Activated B cell treated with CpG ODN at 0.5 μM for 24 hours (primary cell): ENCODE measurements around the gene FRY. TPM values are rescaled to one million over a fixed set of nuclear protein-coding genes. Genes with fewer than 3 reads are reported as not detected.

Source experiments
- ATAC-seq: fragments of 200-7000 bp; cut with Tn5 transposase; one replicate; pipeline ENCODE4 v1.10.0; 2021; ENCODE audit warnings: low read depth, mild to moderate bottlenecking, moderate library complexity
- CTCF ChIA-PET: fragments of 350-600 bp; sonication (Branson Sonifier 250); formaldehyde crosslinking; loops from one replicate; lab custom pipeline; 2021; ENCODE audit warnings: antibody characterized with exemption; lab: Charles Lee
- POLR2A ChIA-PET: fragments of 350-600 bp; sonication (Branson Sonifier 250); formaldehyde crosslinking; loops from one replicate; lab custom pipeline; 2021; ENCODE audit warnings: antibody characterized with exemption; lab: Charles Lee
- DNase-seq: peaks from one replicate; pipeline ENCODE4 v3.0.0; 2022
- H3K27ac Mint-ChIP-seq: one replicate; pipeline ENCODE4 v1.8.0; 2020; ENCODE audit warnings: mixed read lengths
- H3K27me3 Mint-ChIP-seq: one replicate; pipeline ENCODE4 v1.8.0; 2021; ENCODE audit warnings: mixed read lengths
- H3K36me3 Mint-ChIP-seq: one replicate; pipeline ENCODE4 v1.8.0; 2021; ENCODE audit warnings: low read depth, mixed read lengths
- H3K4me1 Mint-ChIP-seq: one replicate; pipeline ENCODE4 v1.8.0; 2021; ENCODE audit warnings: mixed read lengths
- H3K4me3 Mint-ChIP-seq: one replicate; pipeline ENCODE4 v1.8.0; 2020; ENCODE audit warnings: mild to moderate bottlenecking, mixed read lengths
- H3K9me3 Mint-ChIP-seq: one replicate; pipeline ENCODE4 v1.8.0; 2020; ENCODE audit warnings: mixed read lengths
- intact Hi-C: fragments of 100-400 bp; cut with micrococcal nuclease; formaldehyde crosslinking; loops from one replicate; pipeline ENCODE4 v1.15.1; 2024
- total RNA-seq: library from RNA; stranded (reverse); gene quantifications from 2 replicates; pipeline ENCODE4 v1.2.3, GENCODE V29; 2022
- TF ChIP-seq, protein P1 (sequence below): fragments of 200-600 bp; IDR thresholded peaks from one replicate; pipeline ENCODE4 v1.8.0; 2022; ENCODE audit warnings: antibody characterized with exemption, mild to moderate bottlenecking

FRY gene
- total RNA-seq, 1 donor from 2014 or later, result 4.8 TPM

DNA sequence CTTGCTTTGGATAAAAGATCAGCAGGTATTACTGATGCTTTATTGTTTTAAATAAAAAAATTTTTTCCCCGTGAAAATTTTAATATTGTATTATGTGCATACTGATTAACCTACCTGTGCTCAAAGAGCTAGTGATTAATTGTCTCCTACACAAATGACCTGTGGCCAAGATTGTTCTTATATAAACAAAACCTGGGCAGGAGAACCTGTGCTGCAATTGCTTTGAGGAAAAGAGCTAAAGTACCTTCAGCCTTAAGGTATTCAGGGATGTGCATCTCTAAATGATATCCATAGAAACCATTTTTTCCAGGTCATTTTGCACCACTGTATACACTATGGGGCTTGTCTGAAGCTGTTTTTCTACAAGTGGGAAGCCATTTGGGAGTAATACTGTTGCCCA is 1.2 kb downstream of the FRY start:
- ChIA-PET CTCF (interaction anchor here (1.3 kb wide), 1 partner anchor 123 kb away, joined by 3 read pairs; no protein-coding TSS in a partner anchor), POLR2A (interaction anchor here (0.9 to 3.3 kb wide), 3 partner anchors 8 to 395 kb away, joined by 3 to 10 read pairs (median 3); partner anchors contain the start of genes BRCA2, N4BP2L1 and ZAR1L)
- Mint-ChIP-seq H3K27me3 (peaks cover 7% of the 10 kb centered on the region), H3K9me3 (no peaks in the 10 kb centered on the region), H3K36me3 (no peaks in the 10 kb centered on the region), H3K27ac (no peak overlapping the region), H3K4me1 (peaks cover 36% of the 10 kb centered on the region), H3K4me3 (no peak overlapping the region)
- intact Hi-C loops, result loop anchor here (5.0 to 10.0 kb wide), 4 partner anchors 285 to 1512 kb away; partner anchors contain the start of genes BRCA2, N4BP2L1 and ZAR1L
- ATAC-seq, result no peak
- TF ChIP-seq, protein P1, sequence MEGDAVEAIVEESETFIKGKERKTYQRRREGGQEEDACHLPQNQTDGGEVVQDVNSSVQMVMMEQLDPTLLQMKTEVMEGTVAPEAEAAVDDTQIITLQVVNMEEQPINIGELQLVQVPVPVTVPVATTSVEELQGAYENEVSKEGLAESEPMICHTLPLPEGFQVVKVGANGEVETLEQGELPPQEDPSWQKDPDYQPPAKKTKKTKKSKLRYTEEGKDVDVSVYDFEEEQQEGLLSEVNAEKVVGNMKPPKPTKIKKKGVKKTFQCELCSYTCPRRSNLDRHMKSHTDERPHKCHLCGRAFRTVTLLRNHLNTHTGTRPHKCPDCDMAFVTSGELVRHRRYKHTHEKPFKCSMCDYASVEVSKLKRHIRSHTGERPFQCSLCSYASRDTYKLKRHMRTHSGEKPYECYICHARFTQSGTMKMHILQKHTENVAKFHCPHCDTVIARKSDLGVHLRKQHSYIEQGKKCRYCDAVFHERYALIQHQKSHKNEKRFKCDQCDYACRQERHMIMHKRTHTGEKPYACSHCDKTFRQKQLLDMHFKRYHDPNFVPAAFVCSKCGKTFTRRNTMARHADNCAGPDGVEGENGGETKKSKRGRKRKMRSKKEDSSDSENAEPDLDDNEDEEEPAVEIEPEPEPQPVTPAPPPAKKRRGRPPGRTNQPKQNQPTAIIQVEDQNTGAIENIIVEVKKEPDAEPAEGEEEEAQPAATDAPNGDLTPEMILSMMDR, result no peak
- DNase-seq, result no peak

DNA sequence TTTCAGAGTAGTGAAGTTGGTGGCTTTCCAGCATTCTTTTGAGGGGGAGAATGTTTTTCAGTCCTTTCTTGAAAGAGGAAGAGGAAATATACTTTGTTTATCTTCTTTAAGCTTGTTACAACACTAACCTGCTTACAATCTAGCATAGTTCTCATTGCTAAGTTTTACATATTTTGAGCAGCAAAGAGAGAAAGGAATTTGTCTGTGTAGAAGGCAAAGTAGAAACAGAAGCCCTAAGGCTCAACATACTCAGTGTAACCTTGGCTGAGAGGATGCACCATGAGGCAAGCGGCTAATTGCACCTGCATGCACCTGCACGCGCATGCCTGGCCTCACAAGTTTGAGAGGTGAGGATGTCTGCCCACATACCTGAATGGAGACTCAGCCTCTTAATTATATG is 2.2 kb downstream of the FRY start:
- ATAC-seq, result no peak
- TF ChIP-seq, protein P1, result no peak
- ChIA-PET CTCF (interaction anchor here (0.8 kb wide), 1 partner anchor 124 kb away, joined by 3 read pairs; no protein-coding TSS in a partner anchor), POLR2A (interaction anchor here (1.0 kb wide), 1 partner anchor 394 kb away, joined by 3 read pairs; the partner anchor contains the start of gene N4BP2L1)
- Mint-ChIP-seq H3K27me3 (peaks cover 7% of the 10 kb centered on the region), H3K36me3 (no peaks in the 10 kb centered on the region), H3K27ac (no peak overlapping the region), H3K4me3 (no peak overlapping the region), H3K9me3 (no peaks in the 10 kb centered on the region), H3K4me1 (peaks cover 36% of the 10 kb centered on the region)
- intact Hi-C loops, result loop anchor here (5.0 to 10.0 kb wide), 4 partner anchors 284 to 1511 kb away; partner anchors contain the start of genes BRCA2, N4BP2L1 and ZAR1L
- no peak for DNase-seq

DNA sequence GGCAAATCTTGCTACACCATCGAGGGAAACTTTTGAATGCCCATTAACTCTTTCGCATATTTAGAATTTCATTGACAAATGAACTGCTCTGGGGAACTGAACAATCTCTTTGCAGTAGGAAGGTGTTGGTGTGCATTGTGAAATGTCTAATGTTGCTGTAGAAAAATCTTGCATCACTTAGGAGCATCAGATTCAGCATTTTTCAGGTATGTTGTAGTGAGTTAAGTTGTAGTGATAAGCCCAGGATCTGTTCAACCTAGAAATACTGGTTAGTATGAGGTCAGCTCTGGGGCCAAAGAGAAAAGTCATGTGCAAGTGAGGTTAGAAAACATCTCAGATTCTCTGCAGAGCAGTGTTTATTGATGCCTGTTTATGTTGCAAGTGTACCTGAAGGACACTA is 4.1 kb downstream of the FRY start:
- H3K36me3 Mint-ChIP-seq, result no peaks in the 10 kb centered on the region
- H3K27me3 Mint-ChIP-seq, result peaks cover 7% of the 10 kb centered on the region
- CTCF ChIA-PET, result no interaction called here
- peaks cover 31% of the 10 kb centered on the region for H3K4me1 Mint-ChIP-seq
- ATAC-seq (no peak), DNase-seq (no peak)
- POLR2A ChIA-PET, result no interaction called here
- H3K27ac Mint-ChIP-seq, result no peak overlapping the region
- TF ChIP-seq, protein P1, result no peak
- intact Hi-C loops, result loop anchor here (10.0 kb wide), 2 partner anchors 619 to 1509 kb away; no protein-coding TSS in a partner anchor
- no peak overlapping the region for H3K4me3 Mint-ChIP-seq
- no peaks in the 10 kb centered on the region for H3K9me3 Mint-ChIP-seq

DNA sequence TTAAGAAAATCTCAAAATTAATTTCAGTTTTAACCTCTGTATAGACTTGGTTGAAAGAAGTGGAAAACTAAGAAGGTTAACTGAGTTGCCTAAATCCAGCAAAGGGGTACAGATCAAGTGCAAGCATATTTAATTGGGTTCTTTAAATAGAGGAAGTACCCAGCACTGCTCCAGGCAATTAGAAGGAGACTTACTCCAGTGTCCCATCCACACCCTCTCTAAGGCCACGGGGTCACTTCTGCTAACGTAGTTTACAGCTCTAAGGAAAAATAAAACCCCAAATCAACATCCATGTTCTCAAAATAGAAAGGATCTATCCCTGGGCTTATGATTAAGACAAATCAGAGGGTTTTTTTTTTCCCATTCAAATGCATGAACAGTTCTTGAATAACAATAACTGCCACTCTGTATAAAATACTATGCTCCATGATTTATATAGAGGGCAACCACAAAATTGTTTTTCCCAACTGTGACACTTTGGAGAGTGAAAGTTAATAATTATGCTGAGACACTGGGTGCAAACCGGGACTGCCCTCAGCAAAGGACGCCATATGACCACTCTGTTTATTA is 4.6 kb downstream of the FRY start:
- no peak for DNase-seq
- ATAC-seq, result no peak
- Mint-ChIP-seq H3K4me3 (peak overlapping the region; percentile 50), H3K9me3 (no peaks in the 10 kb centered on the region), H3K27me3 (peaks cover 7% of the 10 kb centered on the region), H3K4me1 (peaks cover 31% of the 10 kb centered on the region), H3K27ac (no peak overlapping the region), H3K36me3 (no peaks in the 10 kb centered on the region)
- CTCF ChIA-PET, result no interaction called here
- intact Hi-C loops, result loop anchor here (10.0 kb wide), 2 partner anchors 619 to 1509 kb away; no protein-coding TSS in a partner anchor
- POLR2A ChIA-PET, result no interaction called here
- TF ChIP-seq, protein P1, result no peak

DNA sequence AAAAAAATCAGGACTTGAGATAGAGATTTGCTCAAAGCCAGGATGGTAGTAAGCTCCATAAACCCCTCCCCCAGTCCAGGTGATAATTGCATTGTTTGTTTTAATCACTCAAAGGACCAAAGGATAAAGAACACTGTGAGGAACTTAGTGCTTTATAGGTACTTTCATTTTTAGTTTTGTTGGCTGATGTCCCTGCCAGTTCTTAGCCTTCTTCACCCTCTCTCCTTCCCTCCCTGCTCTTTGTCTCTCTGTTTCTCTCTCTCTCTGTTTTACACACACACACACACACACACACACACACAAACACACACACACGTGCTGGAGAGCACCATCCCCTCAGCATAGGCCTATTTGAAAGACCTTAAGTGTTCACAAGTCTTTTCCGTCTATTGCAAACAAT is 5.2 kb downstream of the FRY start:
- no peak for DNase-seq
- peaks cover 33% of the 10 kb centered on the region for H3K4me1 Mint-ChIP-seq

More for the DNA sequence above, 5.2 kb downstream of the FRY start:
- H3K9me3 Mint-ChIP-seq, result no peaks in the 10 kb centered on the region
- ChIA-PET POLR2A (no interaction called here), CTCF (no interaction called here)
- peaks cover 5% of the 10 kb centered on the region for H3K27me3 Mint-ChIP-seq
- no peak for ATAC-seq
- no peaks in the 10 kb centered on the region for H3K36me3 Mint-ChIP-seq
- H3K4me3 Mint-ChIP-seq, result peak overlapping the region; percentile 50
- intact Hi-C loops, result loop anchor here (10.0 kb wide), 2 partner anchors 618 to 1508 kb away; no protein-coding TSS in a partner anchor
- H3K27ac Mint-ChIP-seq, result peak overlapping the region; percentile 42
- TF ChIP-seq, protein P1, result no peak
